ENCODE data around the gene NIPBL. TPM values are rescaled to one million over a fixed set of nuclear protein-coding genes. Genes with fewer than 3 reads are reported as not detected.

The NIPBL gene
- total and polyA plus RNA-seq, 2 of the 8 experiments (the other 6 are each of a cell fraction or from before 2014, with no cell fraction given): 21.1 to 53.5 TPM

GRCh38 chr5:36836831-36837230 is 39.7 kb upstream of the NIPBL start (continued):
- TF ChIP-seq KDM4A (IDR thresholded peaks at IDR 0.05; ENCODE audit: low read depth, low read length, severe bottlenecking) (no peak), ASH2L (IDR thresholded peaks at IDR 0.05; ENCODE audit: low read length) (no peak), CREB1 (IDR thresholded peaks at IDR 0.05) (no peak), SAP30 (IDR thresholded peaks at IDR 0.05; ENCODE audit: insufficient read depth, insufficient replicate concordance, low read length) (no peak), BACH1 (IDR thresholded peaks at IDR 0.05; ENCODE audit: low read length) (no peak)

Measured in H1 (cell line).